SH-SY5Y (cell line): ENCODE results near the gene MAGI2.

Experiments
- GATA2 ChIP-seq: IDR thresholded peaks from 2 replicates; pipeline ENCODE4 v1.6.1; 2011; ENCODE audit warnings: mild to moderate bottlenecking, low read depth, low read length
- GATA3 ChIP-seq: IDR thresholded peaks from 2 replicates; pipeline ENCODE4 v1.6.1; 2011; ENCODE audit warnings: low read depth, mild to moderate bottlenecking, low read length, moderate library complexity

GRCh38 chr7:78037603-78038002, 1415.9 kb downstream of the MAGI2 start:
- TF ChIP-seq GATA3 (no peak), GATA2 (no peak)
